Left renal cortex interstitium (tissue), 4 donors: ENCODE measurements around the gene BTBD3. TPM values are rescaled to one million over a fixed set of nuclear protein-coding genes. Genes with fewer than 3 reads are reported as not detected.

Source experiments
- DNase-seq, 4 donors: peaks; one replicate each; pipeline ENCODE4 v3.0.0-alpha.2; 2013; ENCODE audit warnings: low read depth in 4 of 4, low spot score in 2 of 4, missing footprints in 1 of 4
- polyA plus RNA-seq, 4 donors: library from polyadenylated mRNA; unstranded; fragments of 120-200 nt; gene quantifications; one replicate each; pipeline ENCODE4 v1.2.1, GENCODE V29; 2013; ENCODE audit not compliant: insufficient read length in 4 of 4

The BTBD3 gene
- polyA plus RNA-seq, 4 donors, result 58.2 to 79.3 (median 66.4) TPM

DNA sequence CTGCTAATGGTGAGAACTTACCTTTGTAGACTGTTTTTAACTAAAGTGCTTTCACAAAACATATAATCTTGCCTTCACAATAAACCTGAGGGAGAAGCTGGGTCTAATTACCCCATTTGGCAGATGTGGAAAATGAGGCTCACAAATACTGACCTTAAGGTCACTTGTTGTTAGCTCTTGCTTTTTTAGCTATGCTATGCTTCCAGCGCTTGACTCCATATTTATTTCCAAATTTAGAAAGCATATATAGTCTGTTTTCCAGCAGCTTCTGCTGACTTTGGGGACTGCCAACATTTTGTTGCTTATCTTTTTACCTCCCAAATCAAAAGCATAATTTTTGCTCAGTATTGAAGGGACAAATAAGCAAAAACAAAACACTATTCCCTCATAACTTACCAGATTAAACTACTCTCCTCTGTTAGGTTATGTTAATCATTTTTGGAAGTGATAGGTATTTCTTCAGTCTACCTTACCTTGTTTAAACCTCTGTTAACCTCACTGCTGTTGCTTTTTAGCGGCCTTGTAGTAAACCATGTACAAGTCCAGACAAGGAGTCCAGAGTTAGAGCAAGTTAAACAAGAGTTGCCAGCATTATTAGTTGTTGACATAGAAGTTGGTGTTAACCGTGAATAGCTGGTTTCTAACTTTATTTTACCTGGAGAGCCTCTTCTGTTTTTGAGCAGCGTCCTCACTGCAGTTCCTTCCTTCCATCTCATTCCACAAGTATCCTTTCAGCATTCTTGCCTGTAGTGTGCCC lies 4.9 kb upstream of the BTBD3 start:
- DNase-seq, result no peak

- DNase-seq, result no peak
Measured at GRCh38 chr20:11918391-11918845, 725 bp downstream of the BTBD3 start.

DNA sequence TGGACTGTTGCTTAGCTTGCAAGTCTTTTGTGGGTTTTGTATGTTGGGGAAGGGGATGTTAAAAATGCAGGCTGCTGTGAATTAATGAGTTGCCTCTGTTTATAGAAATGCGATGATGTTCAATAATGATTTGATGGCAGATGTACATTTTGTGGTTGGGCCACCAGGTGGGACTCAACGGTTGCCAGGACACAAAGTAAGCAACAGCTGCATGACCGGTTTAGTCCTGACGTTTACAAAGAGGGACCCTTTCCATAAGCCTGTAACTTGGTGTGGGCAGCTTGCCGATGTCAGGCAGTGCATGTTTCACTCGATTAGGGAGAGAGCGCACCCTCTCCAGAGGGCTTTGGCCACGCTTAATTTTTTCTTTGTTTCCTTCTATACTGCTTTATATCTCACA lies 1.3 kb downstream of the BTBD3 start:
- DNase-seq, result no peak

- DNase-seq, result no peak
Measured at GRCh38 chr20:11919581-11919980, 1.9 kb downstream of the BTBD3 start.

DNA sequence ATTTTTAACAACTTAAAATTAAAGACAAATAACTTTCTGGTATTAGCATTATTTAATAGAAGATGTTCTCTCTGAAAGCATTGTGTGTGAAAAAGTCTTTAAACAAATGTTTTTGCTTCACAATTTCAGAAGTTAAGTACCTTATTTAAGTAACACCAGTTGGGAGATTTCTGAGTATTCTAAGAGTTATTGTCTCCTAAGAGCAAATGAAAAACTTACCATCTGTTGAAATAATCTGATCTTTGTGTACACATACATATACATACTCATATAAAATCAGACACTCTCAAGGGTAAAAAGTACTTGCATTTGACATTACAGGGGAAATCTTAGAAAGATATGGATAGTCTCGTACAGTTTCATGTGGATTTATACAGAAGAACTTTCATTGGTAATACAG lies 2.4 kb downstream of the BTBD3 start:
- no peak for DNase-seq

DNA sequence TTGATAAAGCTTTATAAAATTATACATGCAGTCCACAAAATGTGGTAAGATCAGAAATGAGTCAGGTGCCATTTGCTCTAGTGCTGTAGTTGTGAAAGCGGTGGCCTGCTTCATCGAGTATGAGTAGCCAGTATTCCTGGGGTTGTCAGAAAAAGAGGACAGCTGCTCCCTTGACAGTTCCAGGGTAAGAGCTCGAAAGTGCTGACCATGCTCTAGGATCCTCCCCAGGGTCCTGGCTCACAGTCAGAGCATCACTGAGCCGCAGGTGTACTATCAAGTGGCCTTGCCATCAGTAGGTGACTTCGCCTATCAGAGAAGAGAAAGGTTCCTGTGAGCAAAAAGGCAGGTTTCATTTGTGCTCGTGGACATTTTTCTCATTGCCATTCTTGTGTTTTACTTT lies 3.6 kb downstream of the BTBD3 start:
- no peak for DNase-seq

GRCh38 chr20:11922561-11922960 lies 4.9 kb downstream of the BTBD3 start:
- no peak for DNase-seq

- no peak for DNase-seq
Measured at GRCh38 chr20:11924923-11925322, 7.2 kb downstream of the BTBD3 start.

GRCh38 chr20:11926292-11926998 lies 8.8 kb downstream of the BTBD3 start:
- DNase-seq, result no peak

DNA sequence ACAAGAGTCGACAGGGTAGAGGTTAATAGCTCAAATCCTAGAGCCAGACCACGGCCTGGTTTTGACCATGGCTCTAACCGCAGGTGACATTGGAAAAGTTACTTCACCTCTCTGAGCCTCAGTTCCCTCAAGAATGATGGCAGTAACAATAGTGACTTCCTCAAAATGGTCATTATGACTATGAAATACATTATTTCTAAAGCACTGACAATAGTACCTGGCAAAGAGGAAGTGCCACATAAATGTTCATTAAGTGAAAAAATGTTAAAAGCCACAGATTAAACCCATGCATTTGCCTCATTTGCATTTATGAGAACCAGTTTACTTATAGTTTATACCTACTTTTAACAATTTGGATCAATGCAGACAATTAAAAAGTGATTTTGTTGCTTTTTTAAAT lies 12.3 kb downstream of the BTBD3 start:
- DNase-seq, result no peak

DNA sequence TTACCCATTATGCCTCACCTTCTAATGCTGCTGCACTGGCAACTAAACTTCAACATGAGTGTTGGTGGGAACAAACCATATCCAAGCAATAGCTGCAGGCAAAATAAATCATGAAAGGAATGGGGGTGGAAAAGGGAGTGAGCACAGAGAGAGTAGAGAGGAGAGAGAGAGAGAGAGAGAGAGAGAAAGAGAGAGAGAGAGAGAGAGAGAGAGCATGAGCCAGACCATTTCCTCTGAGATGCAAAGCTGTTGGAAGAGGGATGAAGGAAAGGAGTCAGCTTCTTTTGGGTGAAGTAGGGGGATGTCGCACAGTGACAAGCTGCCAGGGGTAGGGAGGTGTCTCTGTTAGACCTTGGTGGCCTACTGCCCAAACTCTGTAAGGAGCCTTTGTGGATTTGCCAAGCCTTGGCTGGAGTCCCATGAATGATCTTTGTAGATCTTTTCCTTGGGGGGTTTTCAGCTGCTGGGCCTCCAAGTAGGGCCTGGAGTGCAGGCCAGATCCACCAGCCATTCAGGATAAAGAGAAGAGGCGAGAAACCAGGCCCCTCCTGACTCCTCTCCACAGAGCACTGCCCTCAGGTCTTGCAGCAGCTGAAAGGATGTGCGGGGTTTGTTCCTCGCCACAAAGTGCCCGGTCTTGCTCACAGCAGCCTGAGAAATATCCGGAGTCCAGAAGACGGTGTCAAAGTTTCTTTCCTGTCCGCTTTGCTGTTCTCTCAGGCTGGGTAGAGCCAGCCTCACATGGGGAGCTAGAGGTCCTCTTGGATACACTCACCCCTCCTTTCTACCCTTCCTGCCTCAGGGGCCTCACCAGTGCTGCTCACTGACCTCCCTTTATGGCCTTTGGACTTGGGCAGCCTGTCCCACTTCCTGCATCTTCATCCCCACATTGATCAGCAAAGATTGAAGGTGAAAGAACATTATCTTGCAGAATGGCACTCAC lies 17.8 kb downstream of the BTBD3 start:
- no peak for DNase-seq

DNA sequence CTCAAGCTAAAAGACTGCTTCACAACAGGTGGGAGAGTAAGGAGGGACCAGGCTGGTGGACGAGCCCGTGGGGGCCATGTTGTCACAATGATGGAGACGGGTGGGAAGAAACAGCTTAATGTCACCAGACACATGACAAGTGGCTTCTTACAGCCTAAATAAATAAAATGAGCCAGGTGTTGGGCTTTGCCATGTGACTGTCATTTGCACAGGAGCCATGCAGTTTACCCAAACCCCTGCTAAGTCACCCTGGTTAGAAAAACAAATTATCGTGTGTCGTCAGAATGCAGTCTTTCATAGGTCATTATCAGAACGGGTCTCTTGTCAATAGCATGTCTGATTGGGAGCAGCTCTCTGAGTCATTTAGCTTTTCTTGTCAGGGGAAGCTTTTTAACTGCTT lies 18.5 kb downstream of the BTBD3 start:
- no peak for DNase-seq

- no peak for DNase-seq
Measured at GRCh38 chr20:11937230-11937629, 19.5 kb downstream of the BTBD3 start.

GRCh38 chr20:11941593-11942246 lies 24.0 kb downstream of the BTBD3 start:
- no peak for DNase-seq

DNA sequence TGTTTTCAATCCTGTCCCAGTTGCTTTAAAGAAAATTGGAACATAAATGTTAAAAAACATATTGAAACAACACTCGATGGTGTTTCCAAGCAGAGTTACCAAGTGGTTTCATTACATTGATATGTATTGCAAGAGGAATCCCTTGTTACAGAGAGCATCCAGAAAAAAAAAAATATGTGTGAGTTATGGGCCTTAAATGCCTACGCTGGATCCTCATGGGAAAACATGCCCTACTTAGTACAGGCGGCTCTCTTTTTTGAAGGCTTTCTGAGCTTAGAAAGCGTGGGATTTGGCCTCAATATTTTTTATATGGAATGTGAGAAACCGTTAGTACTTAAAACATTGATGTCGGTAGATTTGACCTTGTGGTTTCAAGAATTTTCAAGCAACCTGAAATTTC lies 26.1 kb downstream of the BTBD3 start:
- DNase-seq, result no peak

DNA sequence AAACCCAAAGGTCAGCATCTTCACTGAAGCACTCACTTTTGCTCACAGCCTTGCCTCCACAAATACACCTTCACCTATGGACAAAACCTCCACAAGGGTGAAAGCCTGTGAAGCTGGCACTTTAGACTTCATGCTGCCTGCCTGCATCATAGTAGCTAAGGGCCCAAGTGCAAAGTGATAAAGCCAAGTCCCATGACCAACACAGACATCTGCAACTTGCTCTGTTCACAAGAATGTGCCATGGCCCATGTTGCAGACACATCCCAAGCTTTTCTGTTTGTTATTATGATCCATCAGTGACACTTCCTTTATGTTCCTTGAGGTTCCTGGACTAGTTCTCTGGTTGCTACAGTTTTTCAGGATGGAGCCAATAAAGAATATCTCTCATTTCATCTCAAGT lies 31.1 kb downstream of the BTBD3 start:
- no peak for DNase-seq

GRCh38 chr20:11949711-11950110 lies 32.0 kb downstream of the BTBD3 start:
- DNase-seq, result no peak

GRCh38 chr20:11951696-11952095 lies 34.0 kb downstream of the BTBD3 start:
- DNase-seq, result no peak

GRCh38 chr20:11952639-11953038 lies 34.9 kb downstream of the BTBD3 start:
- DNase-seq, result no peak

GRCh38 chr20:11957911-11958310 lies 40.2 kb downstream of the BTBD3 start:
- no peak for DNase-seq

DNA sequence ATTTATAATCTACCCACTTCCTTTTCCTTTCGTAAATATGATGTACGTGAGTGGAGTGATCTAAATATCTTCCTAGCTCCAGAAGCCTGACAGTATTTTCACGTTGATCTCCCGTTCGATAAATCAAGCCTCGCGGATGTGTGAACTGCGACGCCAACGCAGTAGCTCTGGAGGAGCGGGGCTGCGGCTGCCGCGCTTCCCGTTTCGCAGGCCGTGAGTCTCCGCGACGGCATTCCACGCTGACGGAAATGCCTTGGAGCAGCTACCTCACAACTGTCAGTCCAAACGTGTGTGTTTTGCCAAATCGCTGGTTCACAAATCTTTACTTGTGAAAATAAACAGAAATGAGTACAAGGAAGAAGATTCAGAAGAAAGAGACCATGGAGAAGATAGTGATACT lies 41.2 kb downstream of the BTBD3 start:
- no peak for DNase-seq
